Liver (tissue), 9 donors: ENCODE measurements around the gene SH3D19. TPM values are rescaled to one million over a fixed set of nuclear protein-coding genes. Genes with fewer than 3 reads are reported as not detected.

Experiments
- DNase-seq: peaks from one replicate; pipeline ENCODE4 v3.0.0-alpha.2; 2017; ENCODE audit warnings: low spot score
- H3K27ac ChIP-seq, 2 donors: one replicate each; pipeline ENCODE4 v1.7.0; 2013; ENCODE audit warnings: inconsistent platforms in 2 of 2, low read length in 2 of 2, control low read depth in 1 of 2, low read depth in 1 of 2, mild to moderate bottlenecking in 1 of 2
- H3K27me3 ChIP-seq, 4 donors: one replicate each; pipeline versions ENCODE4 v1.6.1 to v1.7.0; 2013; ENCODE audit warnings: low read length in 3 of 4, inconsistent platforms in 1 of 4, mild to moderate bottlenecking in 1 of 4, moderate library complexity in 1 of 4; ENCODE audit not compliant: control insufficient read depth in 4 of 4, insufficient read depth in 4 of 4
- H3K36me3 ChIP-seq, 4 donors: one replicate each; pipeline versions ENCODE4 v1.6.1 to v1.7.0; 2013; ENCODE audit warnings: low read length in 3 of 4, mild to moderate bottlenecking in 3 of 4, low read depth in 1 of 4, moderate library complexity in 1 of 4; ENCODE audit not compliant: control insufficient read depth in 4 of 4, insufficient read depth in 3 of 4
- H3K4me1 ChIP-seq, 4 donors: one replicate each; pipeline versions ENCODE4 v1.6.1 to v1.7.0; 2013; ENCODE audit warnings: low read length in 3 of 4, mild to moderate bottlenecking in 3 of 4, moderate library complexity in 1 of 4; ENCODE audit not compliant: control insufficient read depth in 4 of 4, insufficient read depth in 4 of 4
- H3K4me3 ChIP-seq, 3 donors: one replicate each; pipeline versions ENCODE4 v1.6.1 to v1.7.0; 2013; ENCODE audit warnings: low read length in 3 of 3, control low read depth in 1 of 3, low read depth in 1 of 3, mild to moderate bottlenecking in 1 of 3
- H3K9ac ChIP-seq, 2 donors: one replicate each; pipeline ENCODE4 v1.7.0; 2013; ENCODE audit warnings: low read length in 2 of 2, mild to moderate bottlenecking in 2 of 2, moderate library complexity in 2 of 2, control low read depth in 1 of 2, low read depth in 1 of 2
- H3K9me3 ChIP-seq, 4 donors: one replicate each; pipeline versions ENCODE4 v1.6.1 to v1.7.0; 2013; ENCODE audit warnings: low read length in 3 of 4; ENCODE audit not compliant: control insufficient read depth in 4 of 4
- EGR1 ChIP-seq, 2 donors: IDR thresholded peaks; 2 replicates each; pipeline ENCODE4 v1.6.1; 2016 to 2018; ENCODE audit warnings: antibody characterized with exemption in 2 of 2, low read depth in 2 of 2
- FOXA1 ChIP-seq: IDR thresholded peaks from 2 replicates; pipeline ENCODE4 v1.6.1; 2016; ENCODE audit warnings: antibody characterized with exemption
- FOXA2 ChIP-seq: IDR thresholded peaks from 2 replicates; pipeline ENCODE4 v1.6.1; 2016; ENCODE audit warnings: antibody characterized with exemption
- GABPA ChIP-seq, 2 donors: IDR thresholded peaks in 1 of 2; conservative IDR thresholded peaks in 1 of 2; 2 replicates each; pipeline ENCODE4 v1.6.1; 2016; ENCODE audit warnings: antibody characterized with exemption in 2 of 2, mild to moderate bottlenecking in 1 of 2, moderate library complexity in 1 of 2
- HNF4A ChIP-seq, 2 donors: conservative IDR thresholded peaks; 2 replicates each; pipeline ENCODE4 v1.6.1; 2016; ENCODE audit warnings: antibody characterized with exemption in 2 of 2, mild to moderate bottlenecking in 2 of 2
- HNF4G ChIP-seq: IDR thresholded peaks from 2 replicates; pipeline ENCODE4 v1.6.1; 2016; ENCODE audit warnings: antibody characterized with exemption
- JUND ChIP-seq, 2 donors: IDR thresholded peaks; 2 replicates each; pipeline ENCODE4 v1.6.1; 2016; ENCODE audit warnings: antibody characterized with exemption in 2 of 2
- MAX ChIP-seq: IDR thresholded peaks from 2 replicates; pipeline ENCODE4 v1.6.1; 2016; ENCODE audit warnings: antibody characterized with exemption
- NR2F2 ChIP-seq: IDR thresholded peaks from 2 replicates; pipeline ENCODE4 v1.6.1; 2016; ENCODE audit warnings: antibody characterized with exemption
- RAD21 ChIP-seq, 2 donors: IDR thresholded peaks; 2 replicates each; pipeline ENCODE4 v1.6.1; 2016; ENCODE audit warnings: antibody characterized with exemption in 2 of 2, mild to moderate bottlenecking in 2 of 2
- REST ChIP-seq: IDR thresholded peaks from 2 replicates; pipeline ENCODE4 v1.6.1; 2016; ENCODE audit warnings: antibody characterized with exemption, mild to moderate bottlenecking
- RXRA ChIP-seq, 2 donors: IDR thresholded peaks; 2 replicates each; pipeline ENCODE4 v1.6.1; 2017 to 2018; ENCODE audit warnings: antibody characterized with exemption in 2 of 2, mild to moderate bottlenecking in 1 of 2
- SP1 ChIP-seq: IDR thresholded peaks from 2 replicates; pipeline ENCODE4 v1.6.1; 2018; ENCODE audit warnings: antibody characterized with exemption, mild to moderate bottlenecking
- TAF1 ChIP-seq: conservative IDR thresholded peaks from 2 replicates; pipeline ENCODE4 v1.6.1; 2016; ENCODE audit warnings: antibody characterized with exemption, mild to moderate bottlenecking
- YY1 ChIP-seq: IDR thresholded peaks from 2 replicates; pipeline ENCODE4 v1.6.1; 2016; ENCODE audit warnings: antibody characterized with exemption, mild to moderate bottlenecking
- WGBS: extraction: QIAGEN DNeasy Blood & Tissue Kit; methylation state at CpG from one replicate; pipeline ENCODE4 v1.1.7; 2013; 5-methylcytosine and 5-hydroxymethylcytosine counted together
- polyA plus RNA-seq, 2 donors: library from polyadenylated mRNA; stranded (reverse) in 1 of 2; unstranded in 1 of 2; fragments of 200-250 nt in 1 of 2; fragments of >200 nt in 1 of 2; fragmentation: Nextera tagmentation in 1 of 2; extraction: Ambion mirVana in 1 of 2; gene quantifications; one replicate each; pipeline versions ENCODE4 v1.2.1 to v1.2.3, GENCODE V29; 2013 to 2015
- total RNA-seq, 2 donors: library from RNA; depleted of rRNA; stranded (reverse); fragments of >200 nt; gene quantifications; one replicate each; pipeline ENCODE4 v1.2.3, GENCODE V29; 2014
- TF ChIP-seq, protein P1 (sequence below): IDR thresholded peaks from 2 replicates; pipeline ENCODE4 v1.6.1; 2016; ENCODE audit warnings: antibody characterized with exemption
- TF ChIP-seq, protein P2 (sequence below): IDR thresholded peaks from 2 replicates; pipeline ENCODE4 v1.6.1; 2016; ENCODE audit warnings: antibody characterized with exemption
- TF ChIP-seq, protein P3 (sequence below): fragments of 150-350 bp; IDR thresholded peaks from 2 replicates; pipeline ENCODE4 v1.5.1; 2017; ENCODE audit warnings: improper control_type of control experiment, low read depth, low read length; ENCODE audit not compliant: missing input control
- donor health status: healthy.
- donor health status: healthy.
- donor health status: healthy.
- donor health status: healthy.
- donor health status: healthy.

The SH3D19 gene
- total and polyA plus RNA-seq, 4 donors: 11.0 to 22.2 (median 17.1) TPM

GRCh38 chr4:151147000-151147399 lies 178.4 kb downstream of the SH3D19 start:
- peaks cover 2 to 25% (median 17%) of the 10 kb centered on the region in 4 donors for H3K36me3 ChIP-seq
- no peak overlapping the region for H3K4me3 ChIP-seq
- H3K27me3 ChIP-seq: no peaks in the 10 kb centered on the region
- 73% methylated on average over 3 of the region's 3 CpGs for WGBS
- DNase-seq: no peak
- H3K9ac ChIP-seq: no peak overlapping the region
- H3K27ac ChIP-seq: no peak overlapping the region
- peaks cover 0 to 4% (median 0%) of the 10 kb centered on the region in 4 donors for H3K4me1 ChIP-seq
- TF ChIP-seq JUND (IDR thresholded peaks at IDR 0.05) (no peak), MAX (no peak), YY1 (no peak), RAD21 (IDR thresholded peaks at IDR 0.05) (no peak), HNF4G (no peak), NR2F2 (no peak), TAF1 (no peak), GABPA (IDR thresholded peaks at IDR 0.05 in 1 of 2, conservative IDR thresholded peaks at IDR 0.05 in 1 of 2) (no peak), EGR1 (IDR thresholded peaks at IDR 0.05; ENCODE audit: low read depth in 2 of 2) (no peak), SP1 (no peak), RXRA (IDR thresholded peaks at IDR 0.05) (no peak), FOXA1 (no peak), FOXA2 (no peak), REST (no peak), HNF4A (conservative IDR thresholded peaks at IDR 0.05) (no peak)
- TF ChIP-seq, protein P1, sequence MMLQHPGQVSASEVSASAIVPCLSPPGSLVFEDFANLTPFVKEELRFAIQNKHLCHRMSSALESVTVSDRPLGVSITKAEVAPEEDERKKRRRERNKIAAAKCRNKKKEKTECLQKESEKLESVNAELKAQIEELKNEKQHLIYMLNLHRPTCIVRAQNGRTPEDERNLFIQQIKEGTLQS: no peak
- TF ChIP-seq, protein P2, sequence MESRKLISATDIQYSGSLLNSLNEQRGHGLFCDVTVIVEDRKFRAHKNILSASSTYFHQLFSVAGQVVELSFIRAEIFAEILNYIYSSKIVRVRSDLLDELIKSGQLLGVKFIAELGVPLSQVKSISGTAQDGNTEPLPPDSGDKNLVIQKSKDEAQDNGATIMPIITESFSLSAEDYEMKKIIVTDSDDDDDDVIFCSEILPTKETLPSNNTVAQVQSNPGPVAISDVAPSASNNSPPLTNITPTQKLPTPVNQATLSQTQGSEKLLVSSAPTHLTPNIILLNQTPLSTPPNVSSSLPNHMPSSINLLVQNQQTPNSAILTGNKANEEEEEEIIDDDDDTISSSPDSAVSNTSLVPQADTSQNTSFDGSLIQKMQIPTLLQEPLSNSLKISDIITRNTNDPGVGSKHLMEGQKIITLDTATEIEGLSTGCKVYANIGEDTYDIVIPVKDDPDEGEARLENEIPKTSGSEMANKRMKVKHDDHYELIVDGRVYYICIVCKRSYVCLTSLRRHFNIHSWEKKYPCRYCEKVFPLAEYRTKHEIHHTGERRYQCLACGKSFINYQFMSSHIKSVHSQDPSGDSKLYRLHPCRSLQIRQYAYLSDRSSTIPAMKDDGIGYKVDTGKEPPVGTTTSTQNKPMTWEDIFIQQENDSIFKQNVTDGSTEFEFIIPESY: no peak
- TF ChIP-seq, protein P3, sequence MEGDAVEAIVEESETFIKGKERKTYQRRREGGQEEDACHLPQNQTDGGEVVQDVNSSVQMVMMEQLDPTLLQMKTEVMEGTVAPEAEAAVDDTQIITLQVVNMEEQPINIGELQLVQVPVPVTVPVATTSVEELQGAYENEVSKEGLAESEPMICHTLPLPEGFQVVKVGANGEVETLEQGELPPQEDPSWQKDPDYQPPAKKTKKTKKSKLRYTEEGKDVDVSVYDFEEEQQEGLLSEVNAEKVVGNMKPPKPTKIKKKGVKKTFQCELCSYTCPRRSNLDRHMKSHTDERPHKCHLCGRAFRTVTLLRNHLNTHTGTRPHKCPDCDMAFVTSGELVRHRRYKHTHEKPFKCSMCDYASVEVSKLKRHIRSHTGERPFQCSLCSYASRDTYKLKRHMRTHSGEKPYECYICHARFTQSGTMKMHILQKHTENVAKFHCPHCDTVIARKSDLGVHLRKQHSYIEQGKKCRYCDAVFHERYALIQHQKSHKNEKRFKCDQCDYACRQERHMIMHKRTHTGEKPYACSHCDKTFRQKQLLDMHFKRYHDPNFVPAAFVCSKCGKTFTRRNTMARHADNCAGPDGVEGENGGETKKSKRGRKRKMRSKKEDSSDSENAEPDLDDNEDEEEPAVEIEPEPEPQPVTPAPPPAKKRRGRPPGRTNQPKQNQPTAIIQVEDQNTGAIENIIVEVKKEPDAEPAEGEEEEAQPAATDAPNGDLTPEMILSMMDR: no peak
- H3K9me3 ChIP-seq: no peaks in the 10 kb centered on the region
